ENCODE results near the gene STOX2. TPM values are rescaled to one million over a fixed set of nuclear protein-coding genes. Genes with fewer than 3 reads are reported as not detected.
"Not testable (repeated sequence)": the region's sequence is repeated elsewhere in the genome, so short reads cannot be mapped to it uniquely, and the experiment has no call there.

Gene STOX2
- total RNA-seq, 4 donors from 2014 or later = 21.6 to 23.7 (median 22.8) TPM

- no peak for DNase-seq
- TF ChIP-seq CTCF (IDR thresholded peaks at IDR 0.05) (no peak), POLR2A (IDR thresholded peaks at IDR 0.05) (no peak)
- 86 to 90% methylated on average over 6 of the region's 6 CpGs for WGBS, 2 donors
- no peak overlapping the region for H3K27ac ChIP-seq
- H3K27me3 ChIP-seq = no peaks in the 10 kb centered on the region
- no peak overlapping the region for H3K4me3 ChIP-seq
- H3K36me3 ChIP-seq = no peaks in the 10 kb centered on the region
- H3K9me3 ChIP-seq = no peaks in the 10 kb centered on the region
- H3K4me1 ChIP-seq = no peaks in the 10 kb centered on the region
- intact Hi-C loops (cut with DNase I) = no loop called here
Measured at GRCh38 chr4:184032091-184032490, 127.0 kb downstream of the STOX2 start.

- H3K27ac ChIP-seq = no peak overlapping the region
- H3K9me3 ChIP-seq = peaks cover 0 to under 1% (median 0%) of the 10 kb centered on the region in 3 donors
- intact Hi-C loops (cut with DNase I) = no loop called here
- no peaks in the 10 kb centered on the region for H3K27me3 ChIP-seq
- WGBS, 2 donors = 23 to 49% methylated on average over 5 to 11 of the region's 22 CpGs
- H3K4me1 ChIP-seq = peaks cover 0 to 10% (median 0%) of the 10 kb centered on the region in 3 donors
- TF ChIP-seq POLR2A (IDR thresholded peaks at IDR 0.05) = no peak
- no peak for TF ChIP-seq CTCF (IDR thresholded peaks at IDR 0.05)
- H3K4me3 ChIP-seq = peak overlapping the region in 2 of 4 donors; percentile 25 to 46
- no peak for DNase-seq
- H3K36me3 ChIP-seq = no peaks in the 10 kb centered on the region
Measured at GRCh38 chr4:184039963-184040383, 134.9 kb downstream of the STOX2 start.

GRCh38 chr4:184041156-184041555 lies 136.0 kb downstream of the STOX2 start:
- Histone ChIP-seq H3K4me3 (no peak overlapping the region), H3K4me1 (peaks cover 0 to 10% (median 0%) of the 10 kb centered on the region in 3 donors), H3K9me3 (peaks cover 0 to 10% (median 4%) of the 10 kb centered on the region in 3 donors), H3K27me3 (no peaks in the 10 kb centered on the region), H3K36me3 (no peaks in the 10 kb centered on the region), H3K27ac (no peak overlapping the region)
- no peak for DNase-seq
- intact Hi-C loops (cut with DNase I) = no loop called here
- 82 to 86% methylated on average over 10 of the region's 10 CpGs for WGBS, 2 donors
- no peak for TF ChIP-seq POLR2A (IDR thresholded peaks at IDR 0.05)
- TF ChIP-seq CTCF (IDR thresholded peaks at IDR 0.05) = no peak

GRCh38 chr4:184046148-184046547 lies 141.0 kb downstream of the STOX2 start:
- intact Hi-C loops (cut with DNase I) = no loop called here
- 71 to 79% methylated on average over 1 of the region's 1 CpG for WGBS, 2 donors

GRCh38 chr4:184051262-184051661 lies 146.2 kb downstream of the STOX2 start:
- H3K27me3 ChIP-seq; H3K36me3 ChIP-seq; intact Hi-C loops (cut with DNase I); DNase-seq; H3K4me3 ChIP-seq; H3K27ac ChIP-seq; H3K9me3 ChIP-seq: not testable (repeated sequence)
- peaks cover 0 to 24% (median 3%) of the 10 kb centered on the region in 3 donors for H3K4me1 ChIP-seq
- 94 to 95% methylated on average over 4 of the region's 4 CpGs for WGBS, 2 donors

More at GRCh38 chr4:184046148-184046547, 141.0 kb downstream of the STOX2 start:
- H3K4me1 ChIP-seq = no peaks in the 10 kb centered on the region
- no peaks in the 10 kb centered on the region for H3K36me3 ChIP-seq
- TF ChIP-seq POLR2A (IDR thresholded peaks at IDR 0.05) (no peak), CTCF (IDR thresholded peaks at IDR 0.05) (no peak)
- no peak overlapping the region for H3K4me3 ChIP-seq
- H3K27me3 ChIP-seq = no peaks in the 10 kb centered on the region
- no peak overlapping the region for H3K27ac ChIP-seq
- peaks cover 0 to 14% (median 14%) of the 10 kb centered on the region in 3 donors for H3K9me3 ChIP-seq
- no peak for DNase-seq

GRCh38 chr4:184052616-184053015 lies 147.5 kb downstream of the STOX2 start:
- Histone ChIP-seq H3K9me3 (no peaks in the 10 kb centered on the region), H3K27ac (peak overlapping the region in 1 of 4 donors; percentile 72), H3K4me3 (no peak overlapping the region), H3K4me1 (peaks cover 0 to 24% (median 3%) of the 10 kb centered on the region in 3 donors), H3K36me3 (no peaks in the 10 kb centered on the region), H3K27me3 (no peaks in the 10 kb centered on the region)
- TF ChIP-seq POLR2A (IDR thresholded peaks at IDR 0.05) (no peak), CTCF (IDR thresholded peaks at IDR 0.05) (no peak)
- WGBS, 2 donors = 80 to 95% methylated on average over 1 to 2 of the region's 2 CpGs
- intact Hi-C loops (cut with DNase I) = no loop called here
- DNase-seq = no peak

Data from esophagus squamous epithelium (tissue), 5 donors.